Cortex of kidney (tissue), 1 donor: ENCODE measurements around the gene CCSER1.

Experiments used
- DNase-seq: peaks from one replicate; lab custom pipeline; 2025; lab: John Stamatoyannopoulos, UW

The CCSER1 gene

DNA sequence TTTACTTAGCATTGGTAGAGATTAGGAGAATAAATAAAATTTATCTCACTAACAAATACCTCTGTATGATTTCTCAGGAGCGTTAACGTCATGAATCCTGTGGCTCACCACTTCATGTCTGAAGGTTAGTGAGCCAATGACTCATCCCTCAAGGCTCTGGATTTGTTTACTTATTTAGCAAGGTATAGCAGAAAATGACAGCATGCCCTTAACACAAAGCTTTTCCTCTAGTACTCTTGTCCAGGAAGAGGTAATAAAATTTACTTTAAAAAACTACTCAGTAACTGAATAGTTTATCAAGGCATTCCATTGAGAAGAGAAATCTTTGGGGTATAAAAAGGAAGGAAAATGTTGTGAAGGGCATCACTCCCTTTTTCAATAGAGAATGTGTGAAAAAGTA lies 823.8 kb downstream of the CCSER1 start:
- DNase-seq, result no peak

DNA sequence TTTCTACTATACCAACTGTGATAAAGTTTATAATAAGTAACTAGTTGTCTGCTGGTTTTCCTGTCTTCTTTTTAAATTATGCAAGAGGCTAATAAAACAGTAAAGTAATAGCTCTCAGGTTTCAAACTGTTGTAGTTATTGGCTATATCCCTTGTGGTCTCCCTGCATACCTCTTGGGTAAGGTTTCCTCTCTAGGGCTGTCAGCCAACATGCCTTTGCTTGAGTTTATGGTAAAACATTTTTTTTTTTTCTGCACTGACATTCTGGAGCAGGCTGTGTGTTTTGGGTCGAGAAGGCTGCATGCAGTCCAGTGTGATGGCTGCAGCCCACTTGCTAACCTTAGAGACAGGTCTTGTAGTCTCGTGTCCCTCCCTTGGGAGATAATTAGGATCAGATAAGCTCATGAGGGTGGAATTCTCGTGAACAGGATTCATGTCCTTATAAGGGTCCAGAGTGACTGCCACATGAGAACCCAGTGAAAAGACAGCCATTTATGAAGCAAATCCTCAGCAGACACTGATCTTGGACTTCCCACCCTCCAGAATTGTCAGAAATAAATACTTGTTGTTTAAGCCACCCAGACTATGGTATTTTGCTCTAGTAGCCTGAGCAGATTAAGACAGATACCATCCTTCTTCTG lies 831.2 kb downstream of the CCSER1 start:
- no peak for DNase-seq

DNA sequence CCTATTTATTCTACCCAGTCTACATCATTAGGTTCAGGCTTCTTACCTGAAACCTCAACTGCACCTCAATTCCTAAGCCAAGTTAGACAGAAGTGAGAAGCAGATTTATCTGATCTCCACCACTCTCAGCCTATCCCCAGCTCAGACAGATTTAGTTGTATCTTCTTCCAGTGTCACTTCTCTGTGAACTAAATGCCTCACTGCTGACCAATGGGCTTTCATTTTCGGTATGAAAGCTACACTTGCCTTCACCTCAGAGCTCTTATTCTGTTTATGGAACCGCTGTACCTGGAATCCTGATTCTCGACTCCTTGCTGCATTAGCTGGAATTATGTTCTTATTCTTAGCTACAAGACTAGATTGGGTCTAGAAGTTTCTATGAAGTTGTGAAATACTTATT lies 833.2 kb downstream of the CCSER1 start:
- DNase-seq, result no peak

DNA sequence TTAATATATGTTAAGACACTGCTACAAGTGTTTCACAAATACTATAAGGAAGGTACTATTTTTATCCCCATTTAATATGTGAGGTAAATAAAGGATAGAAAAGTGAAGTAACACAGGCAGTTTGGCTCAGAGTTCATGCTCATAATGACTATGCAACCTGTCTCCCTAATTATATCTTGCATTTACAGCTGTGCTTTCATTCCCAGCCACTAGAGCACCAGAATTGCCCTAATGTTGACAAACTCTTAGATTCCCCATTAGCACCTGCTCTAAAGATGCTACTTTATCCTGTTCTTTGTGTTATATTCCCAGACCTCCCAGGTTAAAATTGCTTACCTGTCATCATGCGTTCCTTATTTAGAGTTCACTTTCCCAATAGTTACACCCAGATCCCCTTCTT lies 833.6 kb downstream of the CCSER1 start:
- DNase-seq, result no peak

DNA sequence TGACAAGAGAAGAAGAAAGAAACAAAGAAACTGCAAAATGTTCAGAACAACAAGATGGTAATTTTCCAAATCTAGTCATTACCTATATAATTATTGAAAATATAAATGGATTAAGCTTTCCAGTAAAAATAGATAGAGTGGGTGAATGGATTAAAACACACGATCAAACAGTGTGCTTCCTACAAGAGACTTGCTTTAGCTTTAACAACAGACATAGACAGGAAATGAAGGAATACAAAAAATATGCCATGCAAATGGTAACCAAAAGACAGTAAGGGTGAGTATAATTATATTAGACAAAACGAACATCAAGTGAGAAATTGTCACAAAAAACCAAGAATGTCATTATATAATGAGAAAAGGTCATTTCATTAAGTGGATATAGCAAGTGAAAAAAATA lies 842.8 kb downstream of the CCSER1 start:
- no peak for DNase-seq

DNA sequence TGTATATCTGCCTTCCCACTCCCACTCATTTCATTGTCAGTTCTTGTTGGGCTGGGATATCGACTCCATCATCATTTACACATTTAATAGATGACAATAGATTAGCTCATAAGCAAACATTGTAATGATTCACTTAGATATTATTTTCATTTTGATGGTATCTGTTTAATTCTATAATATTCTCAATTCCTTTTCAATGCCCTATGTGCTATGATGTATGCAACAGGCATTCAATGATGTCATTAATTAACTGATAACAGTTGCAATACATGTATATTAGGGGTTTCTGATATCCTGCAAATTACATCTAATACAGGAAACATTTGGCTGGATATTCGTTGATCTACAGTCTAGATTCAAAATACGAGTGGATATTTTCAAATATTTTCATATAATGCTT lies 850.5 kb downstream of the CCSER1 start:
- DNase-seq, result no peak

DNA sequence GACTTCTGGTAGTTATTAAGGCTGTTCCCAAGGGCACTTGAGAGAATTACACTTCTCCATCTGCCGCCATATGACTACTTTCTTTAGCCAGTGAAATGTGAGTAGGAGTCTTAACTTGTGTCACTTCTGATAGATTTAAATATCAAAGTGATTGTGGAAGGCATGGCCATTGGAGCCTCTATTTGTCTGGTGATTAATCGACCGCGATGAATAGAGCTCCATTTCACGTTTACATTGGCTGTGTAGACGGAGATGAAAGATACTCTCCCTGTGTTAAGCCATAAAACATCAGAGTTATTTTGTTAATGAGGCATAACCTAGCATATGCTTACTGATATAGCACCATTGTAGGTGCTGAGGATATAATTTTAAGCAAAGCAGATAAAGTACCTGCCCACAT lies 852.4 kb downstream of the CCSER1 start:
- no peak for DNase-seq

DNA sequence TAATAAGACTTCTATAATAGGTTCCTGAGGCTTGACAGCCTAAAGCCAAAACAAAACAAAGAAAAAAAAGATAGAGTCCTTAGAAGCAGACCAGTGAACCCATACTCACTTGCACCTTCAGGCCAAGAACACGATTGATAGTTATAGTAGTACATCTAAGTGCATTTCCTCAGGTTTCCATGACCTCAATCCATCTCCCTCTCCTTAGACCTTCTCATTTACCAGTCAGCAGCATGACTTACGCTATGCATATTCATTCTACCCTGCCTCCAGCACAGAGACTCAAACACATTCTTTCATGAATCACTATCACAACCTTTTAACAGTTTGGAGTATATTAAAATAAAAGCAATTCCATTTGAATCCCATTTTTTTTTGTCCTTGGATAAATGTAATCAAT lies 855.6 kb downstream of the CCSER1 start:
- DNase-seq, result no peak

DNA sequence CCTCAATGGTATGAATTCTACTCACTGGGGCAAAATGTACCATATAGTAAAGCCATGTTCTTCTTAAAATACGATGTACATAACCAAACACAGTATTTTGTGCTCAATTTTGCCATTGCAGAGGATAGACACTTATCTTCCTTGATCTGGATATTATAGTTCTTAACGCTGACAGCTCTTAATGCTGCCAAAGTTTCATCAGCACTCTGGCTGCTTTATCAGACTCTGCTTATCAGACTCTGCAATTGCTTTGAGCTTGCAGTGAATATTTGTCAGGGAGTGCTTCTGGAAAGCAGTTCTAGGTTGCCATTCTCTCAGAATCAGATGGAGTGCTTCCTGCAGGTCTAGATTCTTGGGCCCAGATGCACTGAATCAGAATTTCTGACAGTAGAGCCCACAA lies 863.1 kb downstream of the CCSER1 start:
- no peak for DNase-seq

DNA sequence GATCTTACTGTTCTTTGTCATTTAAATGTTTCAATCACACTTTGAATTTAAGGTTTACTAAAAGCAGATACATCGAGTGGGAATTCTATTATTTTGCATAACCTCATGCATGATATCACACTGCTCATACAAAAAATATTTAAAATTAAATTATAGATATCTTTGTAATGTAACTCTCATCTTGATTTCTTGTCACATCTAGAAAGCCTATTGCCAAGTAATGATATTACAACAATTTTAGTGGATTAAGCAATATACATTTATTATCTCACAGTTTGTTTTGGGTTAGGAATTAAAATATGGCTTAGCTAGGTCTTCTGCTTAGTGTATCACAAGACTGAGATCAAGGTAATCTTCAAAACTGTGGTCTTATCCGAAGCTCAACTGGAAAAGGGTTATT lies 865.0 kb downstream of the CCSER1 start:
- no peak for DNase-seq

DNA sequence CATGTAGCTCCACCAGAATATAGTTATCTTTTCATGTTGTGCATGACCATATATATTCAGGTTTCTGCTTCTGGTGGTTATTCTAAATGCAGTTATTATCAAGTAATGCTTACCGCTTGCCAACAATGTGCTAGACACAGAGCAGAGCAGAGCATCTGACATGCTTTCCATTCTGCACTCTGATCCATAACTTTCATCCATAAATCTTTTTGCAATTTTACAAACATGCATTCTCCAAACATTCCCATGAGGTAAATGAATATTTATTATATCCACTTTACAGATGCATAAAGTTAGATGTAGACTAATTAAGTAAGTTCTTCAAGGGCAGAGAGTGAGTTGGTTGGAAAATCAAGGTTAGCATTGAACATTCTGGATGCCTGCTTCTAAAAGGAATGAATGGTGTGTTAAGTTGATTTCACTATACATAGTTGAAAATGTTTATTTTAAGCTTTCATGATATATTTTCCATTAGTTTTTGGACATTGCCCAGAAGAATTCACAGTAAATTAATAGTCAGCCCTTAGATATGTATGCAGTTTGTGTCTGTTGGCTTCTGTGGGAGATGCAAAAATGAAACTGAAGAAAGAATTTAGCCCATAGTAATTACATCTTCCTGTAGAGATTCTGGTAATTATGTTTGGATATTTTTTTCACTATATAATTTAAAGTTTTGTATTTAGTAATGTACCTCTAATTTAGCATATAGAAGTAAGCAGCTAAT lies 867.8 kb downstream of the CCSER1 start:
- no peak for DNase-seq

DNA sequence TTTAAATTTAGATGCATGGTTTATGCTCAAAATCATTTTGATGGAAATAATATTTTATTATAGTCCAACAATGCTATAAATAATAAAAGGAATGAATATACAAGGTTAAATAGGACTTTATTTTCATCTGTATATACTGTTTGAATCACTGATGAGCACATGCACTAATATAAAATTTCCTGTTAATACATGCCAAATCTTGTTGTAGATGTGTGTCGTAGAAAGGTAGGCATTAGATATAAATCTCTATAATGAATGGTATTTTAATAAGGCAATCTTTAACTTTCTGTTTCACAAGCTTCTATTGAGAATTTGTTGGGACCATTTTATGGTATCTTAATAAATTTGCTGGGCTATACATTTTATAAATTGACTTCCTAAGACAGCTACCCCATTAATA lies 868.8 kb downstream of the CCSER1 start:
- no peak for DNase-seq

DNA sequence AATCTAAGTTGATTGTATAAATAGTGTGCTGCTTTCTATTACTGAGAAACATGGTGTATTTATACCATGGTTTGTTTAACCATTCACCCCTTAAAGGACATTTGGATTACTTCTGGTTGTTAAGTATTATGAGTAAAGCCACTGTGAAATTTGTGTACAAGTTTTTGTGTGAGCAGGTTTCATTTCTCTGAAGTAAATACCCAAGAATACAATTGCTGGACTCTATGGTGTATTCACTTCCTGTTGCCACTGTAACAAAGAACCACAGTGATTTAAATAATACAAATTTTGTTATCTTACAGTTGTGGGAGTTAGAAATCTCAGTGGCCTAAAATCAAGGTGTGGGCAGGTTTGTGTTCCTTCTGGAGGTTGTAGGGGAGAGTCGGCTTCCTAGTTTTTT lies 869.6 kb downstream of the CCSER1 start:
- no peak for DNase-seq

DNA sequence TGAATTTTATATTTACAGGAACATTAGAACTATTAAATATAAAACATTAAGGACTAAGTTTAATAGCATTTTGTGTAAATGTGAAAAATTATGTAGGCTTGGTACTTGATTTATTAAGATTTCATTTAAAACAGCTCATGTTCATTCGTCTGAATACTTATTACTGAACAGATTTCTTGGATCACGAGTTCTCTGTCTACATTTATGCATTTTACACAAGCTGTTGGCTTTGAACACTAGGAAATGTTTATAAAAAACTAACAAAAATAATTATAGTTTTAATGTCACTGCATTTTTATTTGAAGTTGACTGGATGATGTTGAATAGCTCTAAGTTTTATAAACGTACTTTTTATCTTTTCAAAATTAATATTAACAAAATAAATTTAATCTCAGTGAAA lies 888.7 kb downstream of the CCSER1 start:
- DNase-seq, result no peak

DNA sequence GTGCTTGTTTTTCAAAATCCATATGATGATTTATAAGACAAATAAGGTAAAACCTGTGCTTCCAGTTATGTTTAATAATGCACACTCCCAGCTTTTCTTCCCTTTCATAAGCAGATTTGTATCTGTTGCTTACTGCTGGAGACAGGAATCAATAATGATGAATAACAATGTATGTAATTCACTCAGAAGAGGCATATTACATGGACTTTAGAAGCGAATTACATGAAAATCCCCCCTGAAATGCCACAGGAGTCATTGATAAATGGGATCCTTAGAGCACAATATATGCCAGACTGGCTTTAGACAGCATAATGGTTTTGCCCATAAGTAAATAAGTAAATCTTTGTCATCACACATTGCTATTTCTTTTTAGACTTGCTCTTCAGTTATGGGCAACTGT lies 892.3 kb downstream of the CCSER1 start:
- DNase-seq, result no peak

DNA sequence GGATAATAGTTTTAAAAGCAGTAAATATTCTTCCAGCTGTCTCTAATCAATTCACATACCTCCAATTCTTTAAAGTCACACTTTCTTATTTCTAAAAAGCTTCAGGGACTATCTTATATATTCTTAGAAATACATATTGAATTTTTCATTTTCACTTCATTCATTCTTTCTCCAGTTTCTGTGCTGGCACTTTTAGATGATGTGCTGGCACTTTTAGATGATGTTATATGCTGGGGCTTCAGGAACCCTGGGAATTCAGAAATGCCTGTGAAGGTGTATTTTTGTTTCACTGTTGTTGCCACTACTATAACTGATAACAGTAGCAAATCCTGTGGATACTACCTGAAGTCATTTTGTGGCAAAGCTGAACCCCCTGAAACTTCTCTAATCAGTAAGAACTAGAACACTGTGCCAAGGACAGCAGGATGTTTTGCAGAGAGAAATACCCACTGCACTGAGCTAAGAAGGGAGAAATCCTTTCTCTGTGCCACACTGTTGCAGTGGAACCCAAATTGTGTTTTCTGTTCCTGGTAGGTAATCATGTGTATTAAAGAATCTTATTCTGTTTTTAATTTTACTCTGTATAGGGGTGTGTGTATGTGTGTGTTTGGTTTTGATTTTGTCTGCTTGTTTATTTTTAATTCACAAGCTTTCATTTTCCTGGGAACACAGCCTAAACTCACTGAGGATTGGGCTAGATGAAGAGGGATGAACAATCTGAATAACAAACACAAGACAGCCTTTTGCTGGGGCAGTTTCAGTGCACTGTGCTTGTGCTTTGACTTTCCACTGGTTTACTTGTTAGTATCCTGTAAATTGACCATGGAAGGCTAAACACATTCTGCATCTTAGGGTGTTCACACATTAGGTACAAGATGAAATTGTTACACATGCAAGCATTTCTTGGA lies 898.3 kb downstream of the CCSER1 start:
- DNase-seq, result no peak

DNA sequence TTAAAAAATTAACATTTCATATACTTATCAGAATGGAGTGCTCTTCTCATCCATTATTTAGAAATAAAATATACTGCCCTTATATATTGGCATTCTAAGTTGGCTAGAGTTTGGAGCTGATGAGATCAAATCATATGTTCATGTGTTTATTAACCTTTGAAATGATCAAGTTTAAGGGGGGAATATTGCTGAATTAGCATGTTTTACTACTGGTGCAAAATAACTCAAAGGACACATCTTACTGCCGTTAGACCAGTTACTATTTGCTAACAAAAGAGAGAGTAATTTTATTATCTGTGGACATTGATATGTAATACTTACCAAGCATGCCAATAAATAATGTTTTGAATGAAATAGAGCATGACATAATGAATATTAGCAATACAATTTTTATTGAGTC lies 901.0 kb downstream of the CCSER1 start:
- DNase-seq, result no peak

DNA sequence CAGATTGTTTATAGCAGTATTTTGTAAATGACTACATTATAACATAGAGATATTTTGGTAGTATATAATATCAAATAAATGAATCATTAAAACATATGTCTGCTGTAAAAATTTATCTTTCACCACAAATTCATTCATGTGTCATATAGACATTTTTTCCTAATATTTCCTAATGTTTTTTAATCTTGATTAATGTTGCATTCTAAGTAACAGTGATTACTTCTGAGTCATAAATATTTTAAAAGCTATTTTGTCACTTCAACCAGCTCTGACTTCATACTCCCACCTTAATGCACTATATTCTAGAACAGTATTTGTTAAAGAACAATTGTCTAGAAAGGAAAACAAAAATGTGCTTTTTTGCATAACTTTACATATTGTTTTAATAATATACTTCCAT lies 904.6 kb downstream of the CCSER1 start:
- DNase-seq, result no peak

DNA sequence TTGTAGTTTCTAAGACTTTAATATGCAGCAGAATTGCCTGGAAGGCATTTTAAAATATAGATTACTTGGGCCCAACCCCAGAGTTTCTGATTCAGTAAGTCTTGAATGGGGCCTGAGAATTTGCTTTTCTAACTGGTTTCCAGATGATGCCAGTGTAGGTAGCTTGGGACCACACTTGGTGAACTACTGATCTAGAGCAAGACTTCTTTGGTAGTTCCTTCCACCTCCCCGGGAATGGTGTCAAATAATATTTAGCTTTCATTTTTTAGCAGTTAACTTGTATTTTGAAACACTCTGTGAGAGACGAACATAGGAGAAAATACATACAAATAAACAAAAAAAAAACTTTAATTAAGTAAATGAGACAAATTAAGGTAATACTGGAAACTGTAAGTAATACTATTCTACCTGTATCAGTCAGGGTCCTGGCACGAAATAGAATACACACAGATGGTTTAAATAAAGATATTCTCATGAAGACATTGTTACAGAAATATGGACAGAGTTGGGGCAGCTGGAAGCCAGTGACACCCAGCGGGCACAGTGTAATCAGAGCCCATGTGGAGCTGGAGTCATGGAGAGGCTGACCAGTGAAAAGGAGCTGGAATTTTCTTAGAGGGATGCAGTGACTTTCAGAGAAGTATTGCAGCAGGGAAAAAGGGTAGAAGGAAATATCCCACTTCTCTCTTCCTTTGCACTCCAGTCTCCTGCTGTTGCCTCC lies 905.7 kb downstream of the CCSER1 start:
- no peak for DNase-seq

DNA sequence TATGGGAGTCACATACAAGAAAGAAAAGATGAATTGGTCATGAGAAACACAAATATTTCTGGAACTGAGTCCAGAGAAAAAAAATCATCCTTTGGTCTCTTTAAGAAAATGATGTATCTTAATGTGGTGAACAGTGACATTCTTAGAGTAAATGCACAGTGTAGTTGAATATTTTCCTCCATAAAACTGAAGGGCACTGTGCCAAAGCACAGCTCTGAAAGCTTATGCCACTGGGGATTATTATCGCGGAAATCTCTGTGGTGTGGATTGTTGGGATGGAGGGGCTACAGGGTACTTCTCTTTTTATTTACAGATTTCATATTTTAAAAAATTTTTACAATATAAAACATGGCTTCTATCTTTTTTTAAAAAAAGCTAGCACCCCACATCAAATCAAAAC lies 908.1 kb downstream of the CCSER1 start:
- no peak for DNase-seq

DNA sequence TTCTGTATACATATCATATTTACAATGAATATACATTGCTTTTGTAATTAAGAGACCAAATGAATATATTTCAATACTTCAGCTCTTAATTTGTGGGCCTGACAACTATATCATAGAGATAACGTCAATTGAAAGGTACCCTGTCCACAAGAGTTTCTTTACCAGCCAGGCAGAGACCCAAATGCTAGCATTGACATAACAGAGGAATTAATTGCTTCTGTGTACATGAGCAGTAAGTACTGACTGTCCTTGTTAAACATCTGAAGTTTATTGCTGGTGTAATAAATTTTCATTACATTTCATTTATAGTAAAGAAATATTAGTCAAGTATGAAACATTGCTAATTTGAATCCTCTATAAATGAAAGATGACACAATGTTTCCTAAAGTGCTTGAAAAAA lies 910.8 kb downstream of the CCSER1 start:
- DNase-seq, result no peak

DNA sequence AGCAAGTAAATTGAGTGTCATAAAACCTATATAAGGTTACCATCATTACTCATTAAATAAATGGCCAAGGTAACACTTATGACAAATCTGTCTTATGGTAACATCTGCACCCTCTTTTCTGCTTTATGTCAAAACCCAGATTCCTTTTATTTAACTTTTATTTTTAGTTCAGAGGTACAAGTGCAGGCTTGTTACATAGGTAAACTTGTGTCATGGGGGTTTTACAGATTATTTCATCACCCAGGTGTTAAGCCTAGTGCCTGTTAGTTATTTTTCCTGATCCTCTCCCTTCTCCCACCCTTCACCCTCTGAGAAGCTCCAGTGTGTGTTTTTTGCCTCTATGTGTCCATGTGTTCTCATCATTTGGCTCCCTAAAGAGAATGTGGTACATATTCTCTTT lies 930.7 kb downstream of the CCSER1 start:
- no peak for DNase-seq
